Endothelial cell of umbilical vein (primary cell): ENCODE results near the gene OR1J2. TPM values are rescaled to one million over a fixed set of nuclear protein-coding genes. Genes with fewer than 3 reads are reported as not detected.

Experiments used
- BruUV-seq: library from RNA; stranded (reverse); fragments of 400-500 nt; replicated peaks from 2 replicates; lab custom pipeline; 2021; lab: Mats Ljungman, UMichigan
- CTCF ChIA-PET: fragments of 300-600, 350-600 bp; sonication (Branson Sonifier 250); formaldehyde crosslinking; loops from one replicate; lab custom pipeline; 2021; ENCODE audit warnings: antibody characterized with exemption, inconsistent platforms; lab: Charles Lee
- POLR2A ChIA-PET: fragments of 300-600, 350-600 bp; sonication (Branson Sonifier 250); formaldehyde crosslinking; loops from one replicate; lab custom pipeline; 2021; ENCODE audit warnings: antibody characterized with exemption, inconsistent platforms; lab: Charles Lee
- DNase-seq: peaks from one replicate; pipeline ENCODE4 v3.0.0-alpha.2; 2011; ENCODE audit warnings: low read depth, low spot score
- FAIRE-seq: peaks from 2 replicates; lab custom pipeline; 2011; peaks lifted over from hg19 to GRCh38; lab: Jason Lieb, UNC
- H2AFZ ChIP-seq: 2 replicates; pipeline ENCODE4 v1.6.0; 2012; ENCODE audit warnings: low read depth, low read length, control low read depth, inconsistent platforms
- H3K27ac ChIP-seq: 2 replicates; pipeline ENCODE4 v1.5.1; 2011; ENCODE audit warnings: low read depth, mild to moderate bottlenecking, control low read depth, low read length, moderate library complexity; ENCODE audit not compliant: insufficient read depth
- H3K27me3 ChIP-seq, 2 experiments: 2 replicates each; pipeline versions ENCODE4 v1.6.0 to v1.6.1; 2011; ENCODE audit warnings: low read length in 2 of 2, mixed read lengths in 1 of 2; ENCODE audit not compliant: control insufficient read depth in 2 of 2, insufficient read depth in 2 of 2
- H3K36me3 ChIP-seq, 2 experiments: 2 replicates in 1 of 2; 3 replicates in 1 of 2; pipeline ENCODE4 v1.5.1; 2011; ENCODE audit warnings: low read length in 2 of 2, mild to moderate bottlenecking in 1 of 2, moderate library complexity in 1 of 2; ENCODE audit not compliant: control insufficient read depth in 2 of 2, insufficient read depth in 2 of 2; ENCODE audit errors: extremely low read depth in 1 of 2
- H3K4me1 ChIP-seq: 3 replicates; pipeline ENCODE4 v1.5.1; 2011; ENCODE audit warnings: mild to moderate bottlenecking, low read length; ENCODE audit not compliant: control insufficient read depth, insufficient read depth; ENCODE audit errors: extremely low read depth
- H3K4me2 ChIP-seq: 2 replicates; pipeline ENCODE4 v1.6.1; 2011; ENCODE audit warnings: low read length, control low read depth, mixed read lengths; ENCODE audit not compliant: insufficient read depth
- H3K4me3 ChIP-seq, 3 experiments: fragments of 200-600 bp in 1 of 3; sonication (generic), shearing (Covaris generic) in 1 of 3; replicated peaks in 1 of 3; 2 replicates each; pipeline ENCODE4 v1.5.1; 2011 to 2016; ENCODE audit warnings: control low read depth in 3 of 3, low read length in 3 of 3, mild to moderate bottlenecking in 2 of 3, inconsistent platforms in 1 of 3, low read depth in 1 of 3, moderate library complexity in 1 of 3; ENCODE audit not compliant: insufficient read depth in 1 of 3
- H3K79me2 ChIP-seq: 2 replicates; pipeline ENCODE4 v1.6.0; 2012; ENCODE audit warnings: low read length, inconsistent platforms; ENCODE audit not compliant: control insufficient read depth, insufficient read depth
- H3K9ac ChIP-seq: replicated peaks from 2 replicates; pipeline ENCODE3; 2011; ENCODE audit warnings: low read length, control low read depth; ENCODE audit not compliant: insufficient read depth; ENCODE audit errors: extremely low read depth
- H3K9me1 ChIP-seq: replicated peaks from 3 replicates; pipeline ENCODE4 v1.6.0; 2011; ENCODE audit warnings: mild to moderate bottlenecking, low read length; ENCODE audit not compliant: control insufficient read depth, insufficient read depth; ENCODE audit errors: extremely low read depth
- H3K9me3 ChIP-seq: replicated peaks from 2 replicates; pipeline ENCODE4 v1.5.1; 2012; ENCODE audit warnings: low read length, inconsistent platforms; ENCODE audit not compliant: control insufficient read depth, insufficient read depth
- H4K20me1 ChIP-seq: replicated peaks from 2 replicates; pipeline ENCODE3; 2011; ENCODE audit warnings: mild to moderate bottlenecking, low read length; ENCODE audit not compliant: control insufficient read depth, insufficient read depth; ENCODE audit errors: extremely low read depth
- EZH2 ChIP-seq: IDR thresholded peaks from 2 replicates; pipeline ENCODE4 v1.6.1; 2012; ENCODE audit warnings: borderline replicate concordance, low read depth, mild to moderate bottlenecking, moderate library complexity, low read length, inconsistent platforms; ENCODE audit not compliant: severe bottlenecking
- FOS ChIP-seq: IDR thresholded peaks from 2 replicates; pipeline ENCODE4 v1.6.1; 2011; ENCODE audit warnings: mild to moderate bottlenecking, low read length, moderate library complexity, borderline replicate concordance; ENCODE audit not compliant: insufficient read depth
- GATA2 ChIP-seq: IDR thresholded peaks from 2 replicates; pipeline ENCODE4 v1.7.0; 2011; ENCODE audit warnings: low read depth, mild to moderate bottlenecking, moderate library complexity, mixed read lengths, low read length; ENCODE audit not compliant: insufficient read length, insufficient read depth
- JUN ChIP-seq: IDR thresholded peaks from 2 replicates; pipeline ENCODE4 v1.6.1; 2011; ENCODE audit warnings: borderline replicate concordance, low read depth; ENCODE audit not compliant: insufficient read length, insufficient read depth
- MYC ChIP-seq: IDR thresholded peaks from one replicate; pipeline ENCODE4 v1.6.1; 2011; ENCODE audit warnings: mild to moderate bottlenecking, low read depth, low read length
- POLR2AphosphoS5 ChIP-seq: IDR thresholded peaks from 2 replicates; pipeline ENCODE4 v1.6.1; 2012; ENCODE audit warnings: low read depth, mild to moderate bottlenecking, control low read depth, low read length, moderate library complexity; ENCODE audit not compliant: insufficient read depth
- dilution Hi-C: fragments of 300-500 bp; cut with MboI; formaldehyde crosslinking; loops from one replicate; pipeline ENCODE4 v1.15.0; 2019; ENCODE audit warnings: low sequenced_read_pairs; ENCODE audit not compliant: extremely low pct_ligation_motif_present
- intact Hi-C: fragments of 100-400 bp; cut with micrococcal nuclease; formaldehyde crosslinking; loops from one replicate; pipeline ENCODE4 v1.10.0; 2022
- polyA plus RNA-seq, 4 experiments: library from polyadenylated mRNA; depleted of rRNA in 3 of 4; stranded (reverse) in 3 of 4; unstranded in 1 of 4; fragments of >200 nt; gene quantifications; 2 replicates each; pipeline versions ENCODE4 v1.2.1 to v1.2.3, GENCODE V29; 2011 to 2012; ENCODE audit warnings: missing spikeins in 1 of 4
- total RNA-seq: library from RNA; stranded (reverse); gene quantifications from 2 replicates; pipeline ENCODE4 v1.2.3, GENCODE V29; 2021
- TF ChIP-seq, protein P1 (sequence below), 2 donors: IDR thresholded peaks; 1 replicate in 1 of 2; 2 replicates in 1 of 2; pipeline ENCODE4 v1.5.1; 2011; ENCODE audit warnings: low read length in 2 of 2, mild to moderate bottlenecking in 2 of 2, moderate library complexity in 2 of 2, control low read depth in 1 of 2, inconsistent platforms in 1 of 2, low read depth in 1 of 2; ENCODE audit not compliant: insufficient read depth in 1 of 2; ENCODE audit errors: extremely low read depth in 1 of 2
- TF ChIP-seq, protein P2 (sequence below): IDR thresholded peaks from 2 replicates; pipeline ENCODE4 v1.6.1; 2011; ENCODE audit not compliant: insufficient read depth, insufficient read length

The OR1J2 gene
- total and polyA plus RNA-seq, 2 donors (not counting 3 experiments of a cell fraction or from before 2014, with no cell fraction given) = not detected

DNA sequence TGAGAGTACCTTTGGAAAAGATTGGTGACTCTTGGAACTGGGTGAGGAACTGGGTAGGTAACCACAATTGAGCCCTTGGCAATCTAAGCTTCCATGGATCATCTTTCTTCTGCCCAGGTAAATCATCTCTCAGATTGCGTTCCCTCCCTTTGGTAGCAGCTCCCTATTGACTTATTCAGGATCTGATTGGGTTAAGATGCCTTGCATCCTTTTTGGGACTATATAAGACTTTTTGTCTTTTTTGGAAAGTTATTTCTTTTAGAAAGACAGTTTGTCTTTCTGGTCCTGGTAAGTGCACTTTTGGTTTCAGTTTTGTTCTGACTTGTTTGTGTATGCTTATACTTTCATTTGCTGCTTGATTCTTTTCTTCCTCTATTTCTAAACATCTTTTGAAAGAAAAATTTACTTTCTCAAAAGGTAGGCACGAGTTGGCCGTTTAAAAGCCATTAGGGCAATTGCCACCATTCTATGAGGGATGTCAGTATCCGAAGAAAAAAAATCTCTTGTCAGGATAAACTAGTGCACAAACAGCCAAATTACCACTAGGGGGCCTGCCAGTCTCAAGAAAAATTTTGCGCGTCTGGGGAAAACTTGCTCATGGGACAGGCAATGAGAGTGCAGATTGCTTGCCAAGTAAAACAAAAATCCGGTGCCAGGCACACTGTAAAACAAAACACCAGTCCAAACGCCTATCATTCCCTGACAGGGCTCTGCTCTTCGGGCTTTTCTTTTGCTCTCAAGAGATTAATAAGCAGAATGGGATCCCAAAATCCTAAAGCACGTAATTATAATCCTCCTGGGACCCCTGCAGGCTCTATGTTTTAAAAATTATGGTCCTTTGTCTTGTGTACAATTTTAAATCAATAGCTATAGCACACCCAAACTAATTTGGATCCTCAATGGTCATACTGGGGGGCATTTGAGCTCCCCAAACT is 45.7 kb upstream of the OR1J2 start:
- no TSS peak for BruUV-seq
- H4K20me1 ChIP-seq = no peaks in the 10 kb centered on the region
- H2AFZ ChIP-seq = peak overlapping the region; percentile 95
- no peaks in the 10 kb centered on the region for H3K79me2 ChIP-seq
- H3K27me3 ChIP-seq = peaks cover 6 to 38% of the 10 kb centered on the region in 2 experiments
- no peaks in the 10 kb centered on the region for H3K9me3 ChIP-seq
- dilution Hi-C loops (no loop called here), intact Hi-C loops (loop anchor here (1.0 kb wide), 2 partner anchors 345 to 526 kb away; no protein-coding TSS in a partner anchor)
- POLR2A ChIA-PET = interaction anchor here (0.6 kb wide), 1 partner anchor 348 kb away, joined by 3 read pairs; no protein-coding TSS in a partner anchor
- TF ChIP-seq POLR2AphosphoS5 = peak; percentile 45
- no peak for TF ChIP-seq GATA2
- no peak for TF ChIP-seq MYC
- no peak for TF ChIP-seq EZH2
- TF ChIP-seq, protein P1, sequence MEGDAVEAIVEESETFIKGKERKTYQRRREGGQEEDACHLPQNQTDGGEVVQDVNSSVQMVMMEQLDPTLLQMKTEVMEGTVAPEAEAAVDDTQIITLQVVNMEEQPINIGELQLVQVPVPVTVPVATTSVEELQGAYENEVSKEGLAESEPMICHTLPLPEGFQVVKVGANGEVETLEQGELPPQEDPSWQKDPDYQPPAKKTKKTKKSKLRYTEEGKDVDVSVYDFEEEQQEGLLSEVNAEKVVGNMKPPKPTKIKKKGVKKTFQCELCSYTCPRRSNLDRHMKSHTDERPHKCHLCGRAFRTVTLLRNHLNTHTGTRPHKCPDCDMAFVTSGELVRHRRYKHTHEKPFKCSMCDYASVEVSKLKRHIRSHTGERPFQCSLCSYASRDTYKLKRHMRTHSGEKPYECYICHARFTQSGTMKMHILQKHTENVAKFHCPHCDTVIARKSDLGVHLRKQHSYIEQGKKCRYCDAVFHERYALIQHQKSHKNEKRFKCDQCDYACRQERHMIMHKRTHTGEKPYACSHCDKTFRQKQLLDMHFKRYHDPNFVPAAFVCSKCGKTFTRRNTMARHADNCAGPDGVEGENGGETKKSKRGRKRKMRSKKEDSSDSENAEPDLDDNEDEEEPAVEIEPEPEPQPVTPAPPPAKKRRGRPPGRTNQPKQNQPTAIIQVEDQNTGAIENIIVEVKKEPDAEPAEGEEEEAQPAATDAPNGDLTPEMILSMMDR (IDR thresholded peaks at IDR 0.05; ENCODE audit: extremely low read depth in 1 of 2, insufficient read depth in 1 of 2, low read depth in 1 of 2, low read length in 2 of 2) = peak; percentile 73 to 92
- no peak for TF ChIP-seq JUN
- TF ChIP-seq, protein P2, sequence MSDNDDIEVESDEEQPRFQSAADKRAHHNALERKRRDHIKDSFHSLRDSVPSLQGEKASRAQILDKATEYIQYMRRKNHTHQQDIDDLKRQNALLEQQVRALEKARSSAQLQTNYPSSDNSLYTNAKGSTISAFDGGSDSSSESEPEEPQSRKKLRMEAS = no peak
- TF ChIP-seq FOS = no peak
- peaks cover 7% of the 10 kb centered on the region for H3K4me1 ChIP-seq
- CTCF ChIA-PET = interaction anchor here (0.5 to 4.7 kb wide), 17 partner anchors 7 to 885 kb away, joined by 3 to 97 read pairs (median 4); partner anchors contain the start of gene OR1J1
- peak; percentile 96 for DNase-seq
- peak overlapping the region; percentile 26 for H3K27ac ChIP-seq
- peak overlapping the region; percentile 67 for H3K9ac ChIP-seq
- H3K36me3 ChIP-seq = no peaks in the 10 kb centered on the region
- H3K4me3 ChIP-seq = peak overlapping the region; percentile 24 to 96 (median 89)
- peak; percentile 97 for FAIRE-seq
- H3K4me2 ChIP-seq = peak overlapping the region; percentile 98
- no peaks in the 10 kb centered on the region for H3K9me1 ChIP-seq
